Large intestine (tissue), 3 donors: Measurements from ENCODE around the gene KIAA0825. TPM values are rescaled to one million over a fixed set of nuclear protein-coding genes. Genes with fewer than 3 reads are reported as not detected.

Experiments used
- DNase-seq, 2 donors: peaks; one replicate each; pipeline versions ENCODE4 v3.0.0 to v3.0.0-alpha.2; 2013
- H3K27ac ChIP-seq: one replicate; pipeline ENCODE4 v1.5.1; 2013; ENCODE audit warnings: low read length
- H3K27me3 ChIP-seq: 2 replicates; pipeline ENCODE4 v1.6.1; 2013; ENCODE audit warnings: low read length; ENCODE audit not compliant: control insufficient read depth, insufficient read depth
- H3K36me3 ChIP-seq: 2 replicates; pipeline ENCODE4 v1.6.1; 2013; ENCODE audit warnings: low read length; ENCODE audit not compliant: control insufficient read depth, insufficient read depth
- H3K4me1 ChIP-seq: one replicate; pipeline ENCODE4 v1.6.1; 2013; ENCODE audit warnings: low read length; ENCODE audit not compliant: control insufficient read depth, insufficient read depth
- H3K4me3 ChIP-seq: one replicate; pipeline ENCODE4 v1.5.1; 2013; ENCODE audit warnings: low read length
- H3K9me3 ChIP-seq: one replicate; pipeline ENCODE4 v1.6.1; 2013; ENCODE audit warnings: mild to moderate bottlenecking, low read depth, low read length, moderate library complexity; ENCODE audit not compliant: control insufficient read depth
- WGBS: methylation state at CpG from one replicate; pipeline ENCODE4 v1.1.5; 2013; ENCODE audit warnings: low lambda C conversion rate; ENCODE audit not compliant: insufficient coverage; 5-methylcytosine and 5-hydroxymethylcytosine counted together
- polyA plus RNA-seq: library from polyadenylated mRNA; unstranded; fragments of 120-200 nt; gene quantifications from one replicate; pipeline ENCODE4 v1.2.1, GENCODE V29; 2013

KIAA0825 gene
- polyA plus RNA-seq, 1 donor, result 2.8 TPM

DNA sequence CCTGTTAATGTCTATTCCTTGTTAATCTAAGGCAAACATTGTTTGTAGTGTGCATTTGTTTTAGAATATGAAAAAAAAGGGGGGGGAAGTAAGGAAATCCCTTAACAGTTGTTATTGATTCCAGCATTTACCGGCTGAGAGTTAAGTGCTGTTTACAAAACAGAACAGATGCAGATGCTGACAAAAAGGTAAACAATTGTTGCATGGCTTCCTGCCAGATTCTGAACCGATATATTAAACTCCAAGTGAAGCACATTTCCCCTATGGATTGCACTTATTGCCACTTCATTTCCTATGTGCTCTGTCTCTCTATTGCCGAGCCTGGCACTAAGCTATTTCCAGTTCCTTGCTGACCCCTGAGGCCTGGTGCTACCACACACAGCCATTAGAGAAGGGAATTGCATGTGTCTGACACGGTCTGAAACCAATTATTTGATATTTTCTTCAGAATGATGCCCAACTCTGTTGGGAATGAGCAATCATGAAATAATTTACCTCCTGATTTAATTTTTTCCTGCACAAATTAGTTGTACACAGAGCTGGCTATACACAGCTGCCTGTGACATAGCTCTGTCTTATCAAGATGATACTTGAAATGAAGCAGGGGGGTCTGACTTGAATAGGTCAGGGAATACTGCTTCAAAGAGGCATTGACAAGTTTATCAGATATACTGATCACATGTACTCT, 109.8 kb downstream of the KIAA0825 start:
- Histone ChIP-seq H3K27me3 (no peaks in the 10 kb centered on the region), H3K4me1 (no peaks in the 10 kb centered on the region), H3K36me3 (no peaks in the 10 kb centered on the region), H3K4me3 (no peak overlapping the region), H3K9me3 (no peaks in the 10 kb centered on the region), H3K27ac (no peak overlapping the region)
- WGBS, result 90% methylated on average over 2 of the region's 4 CpGs
- no peak for DNase-seq

DNA sequence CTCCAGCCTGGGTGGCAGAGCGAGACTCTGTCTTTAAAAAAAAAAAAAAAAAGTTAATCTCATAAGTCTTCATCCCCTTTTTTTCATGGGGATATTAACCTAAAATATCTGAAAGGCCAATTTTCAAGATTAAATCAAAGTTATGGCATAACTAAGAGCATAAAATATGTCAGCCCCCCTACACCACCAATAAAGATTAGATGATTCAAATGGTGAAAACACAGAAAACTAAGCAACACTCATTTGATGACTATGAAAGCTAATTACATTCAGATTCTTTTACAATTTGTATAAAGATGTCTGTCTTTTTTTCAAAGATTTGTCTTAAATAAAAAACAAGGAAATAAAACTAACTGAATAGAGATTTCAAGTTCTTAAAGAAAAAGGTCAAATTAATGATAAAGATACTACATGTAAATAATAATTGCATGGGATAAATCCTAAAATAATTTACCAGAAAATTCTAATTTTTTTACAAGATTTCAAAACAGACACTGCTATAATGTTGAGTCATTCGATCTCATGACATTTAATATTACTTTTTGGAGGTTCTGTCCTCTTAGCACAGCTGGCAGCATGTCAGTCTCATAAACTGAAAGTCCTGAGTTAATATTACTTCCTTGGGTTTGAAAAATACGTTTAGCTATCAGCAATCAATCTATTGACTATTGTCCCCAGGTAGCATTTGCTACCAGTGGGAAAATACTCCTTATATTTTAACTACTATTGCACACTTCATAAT, 112.9 kb downstream of the KIAA0825 start:
- no CpG with 5 or more reads among the region's 3 CpGs for WGBS
- Histone ChIP-seq H3K27ac (no peak overlapping the region), H3K27me3 (no peaks in the 10 kb centered on the region), H3K36me3 (no peaks in the 10 kb centered on the region), H3K4me3 (no peak overlapping the region), H3K4me1 (no peaks in the 10 kb centered on the region), H3K9me3 (no peaks in the 10 kb centered on the region)
- no peak for DNase-seq

GRCh38 chr5:94503677-94504076, 114.7 kb downstream of the KIAA0825 start:
- Histone ChIP-seq H3K4me1 (no peaks in the 10 kb centered on the region), H3K27ac (no peak overlapping the region), H3K9me3 (no peaks in the 10 kb centered on the region), H3K4me3 (no peak overlapping the region), H3K27me3 (no peaks in the 10 kb centered on the region), H3K36me3 (no peaks in the 10 kb centered on the region)
- no peak for DNase-seq
- no CpG with 5 or more reads among the region's 1 CpG for WGBS

DNA sequence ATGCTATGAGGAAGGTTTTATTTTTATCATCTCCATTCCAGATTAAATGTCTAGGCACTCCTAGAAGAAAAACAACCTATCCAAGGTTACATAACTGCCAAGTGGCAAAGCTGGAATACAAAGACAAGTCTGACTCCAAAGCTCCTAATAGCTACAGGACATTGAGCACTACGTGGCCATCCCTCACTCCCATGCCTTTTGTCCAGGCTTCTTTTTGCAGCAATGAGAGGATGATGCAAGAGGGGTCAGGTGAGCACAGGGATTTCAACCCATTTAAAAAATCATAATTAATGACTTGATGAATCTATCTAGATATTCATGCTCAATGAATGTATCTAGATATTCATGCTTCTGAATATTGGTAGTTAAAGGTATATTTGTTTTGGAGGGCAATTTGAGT, 117.0 kb downstream of the KIAA0825 start:
- no CpG with 5 or more reads among the region's 1 CpG for WGBS
- no peaks in the 10 kb centered on the region for H3K4me1 ChIP-seq

DNA sequence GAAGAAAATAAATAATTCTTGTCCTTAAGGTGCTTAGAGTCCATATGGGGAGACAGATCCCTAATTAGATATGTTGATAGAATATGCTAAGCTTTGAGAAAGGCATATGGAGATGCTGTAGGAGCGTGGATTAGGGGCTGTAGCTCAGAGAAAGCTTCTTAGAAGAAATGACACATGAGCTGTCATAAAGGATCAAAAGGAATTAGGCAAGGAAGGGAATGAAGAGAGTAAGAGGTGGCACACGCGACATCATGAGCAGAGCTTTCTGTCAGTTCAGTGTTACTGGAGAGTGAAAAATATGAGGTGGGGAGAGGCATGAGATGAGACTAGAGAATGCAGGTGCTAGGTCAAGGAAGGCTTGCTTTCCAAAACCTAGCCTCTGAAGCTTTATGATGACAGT, 118.6 kb downstream of the KIAA0825 start:
- no peaks in the 10 kb centered on the region for H3K4me1 ChIP-seq
- 100% methylated on average over 2 of the region's 3 CpGs for WGBS

More for the DNA sequence above, 117.0 kb downstream of the KIAA0825 start:
- no peaks in the 10 kb centered on the region for H3K27me3 ChIP-seq
- DNase-seq, result no peak
- H3K4me3 ChIP-seq, result no peak overlapping the region
- H3K27ac ChIP-seq, result no peak overlapping the region
- no peaks in the 10 kb centered on the region for H3K36me3 ChIP-seq
- H3K9me3 ChIP-seq, result no peaks in the 10 kb centered on the region

GRCh38 chr5:94498199-94498598, 120.2 kb downstream of the KIAA0825 start:
- Histone ChIP-seq H3K4me1 (no peaks in the 10 kb centered on the region), H3K27ac (no peak overlapping the region), H3K27me3 (no peaks in the 10 kb centered on the region), H3K4me3 (no peak overlapping the region), H3K36me3 (no peaks in the 10 kb centered on the region), H3K9me3 (no peaks in the 10 kb centered on the region)
- DNase-seq, result no peak

More for the DNA sequence above, 118.6 kb downstream of the KIAA0825 start:
- Histone ChIP-seq H3K27me3 (no peaks in the 10 kb centered on the region), H3K27ac (no peak overlapping the region), H3K36me3 (no peaks in the 10 kb centered on the region), H3K4me3 (no peak overlapping the region), H3K9me3 (no peaks in the 10 kb centered on the region)
- DNase-seq, result no peak

- H3K36me3 ChIP-seq, result no peaks in the 10 kb centered on the region
- no peaks in the 10 kb centered on the region for H3K4me1 ChIP-seq
- no peak for DNase-seq
- no peaks in the 10 kb centered on the region for H3K27me3 ChIP-seq
- H3K4me3 ChIP-seq, result no peak overlapping the region
- 85% methylated on average over 3 of the region's 3 CpGs for WGBS
- H3K27ac ChIP-seq, result no peak overlapping the region
- H3K9me3 ChIP-seq, result no peaks in the 10 kb centered on the region
Observed at GRCh38 chr5:94485067-94485466, 133.3 kb downstream of the KIAA0825 start.

DNA sequence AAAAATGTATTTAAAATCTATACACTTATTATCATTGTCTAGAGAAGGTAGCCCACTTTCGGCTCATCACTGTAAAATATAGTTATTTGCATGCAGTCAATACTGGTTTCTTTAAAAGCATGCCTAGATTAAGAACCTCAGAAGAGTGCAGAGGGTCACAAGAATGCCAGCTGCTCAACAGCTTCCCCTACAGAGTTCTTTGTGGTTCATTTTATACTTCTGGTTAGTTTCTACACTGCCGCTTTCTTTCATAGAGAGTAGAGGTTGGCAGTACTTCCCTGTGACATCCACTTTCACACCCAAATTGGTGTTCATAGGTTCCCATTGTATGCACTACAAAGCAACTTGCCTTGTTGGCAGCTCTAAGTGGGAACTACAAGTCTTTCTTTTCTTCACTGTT, 137.3 kb downstream of the KIAA0825 start:
- no peaks in the 10 kb centered on the region for H3K4me1 ChIP-seq
- no CpG with 5 or more reads among the region's 2 CpGs for WGBS
- no peak overlapping the region for H3K27ac ChIP-seq
- no peak overlapping the region for H3K4me3 ChIP-seq
- DNase-seq, result no peak
- no peaks in the 10 kb centered on the region for H3K27me3 ChIP-seq
- H3K36me3 ChIP-seq, result no peaks in the 10 kb centered on the region
- H3K9me3 ChIP-seq, result no peaks in the 10 kb centered on the region

GRCh38 chr5:94480486-94480885, 137.9 kb downstream of the KIAA0825 start:
- H3K27ac ChIP-seq, result no peak overlapping the region
- WGBS, result 71% methylated on average over 1 of the region's 1 CpG

DNA sequence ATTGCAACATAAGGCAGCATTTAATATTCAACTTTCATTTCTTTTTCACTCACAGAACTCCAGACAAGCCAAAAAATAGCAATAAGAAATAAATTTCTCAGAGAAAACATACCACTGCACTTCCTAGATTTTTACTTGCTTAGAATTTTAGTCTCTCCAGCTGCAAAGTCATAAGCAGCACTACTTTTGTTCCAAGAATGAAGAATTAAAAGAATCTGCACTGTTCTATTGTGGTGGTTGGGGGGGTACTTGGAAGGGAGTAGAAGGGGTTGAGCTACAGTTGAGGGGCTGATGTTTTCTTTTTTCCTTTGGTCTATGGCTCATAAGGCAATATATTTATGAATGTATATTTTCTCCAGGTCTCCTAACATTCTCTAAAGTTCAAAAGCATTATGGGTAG, 144.5 kb downstream of the KIAA0825 start:
- Histone ChIP-seq H3K9me3 (no peaks in the 10 kb centered on the region), H3K36me3 (no peaks in the 10 kb centered on the region), H3K4me3 (no peak overlapping the region), H3K4me1 (no peaks in the 10 kb centered on the region), H3K27ac (no peak overlapping the region), H3K27me3 (no peaks in the 10 kb centered on the region)
- no peak for DNase-seq

More at GRCh38 chr5:94480486-94480885, 137.9 kb downstream of the KIAA0825 start:
- no peaks in the 10 kb centered on the region for H3K27me3 ChIP-seq
- H3K4me1 ChIP-seq, result no peaks in the 10 kb centered on the region
- H3K36me3 ChIP-seq, result no peaks in the 10 kb centered on the region
- no peaks in the 10 kb centered on the region for H3K9me3 ChIP-seq
- no peak overlapping the region for H3K4me3 ChIP-seq
- no peak for DNase-seq

- 100% methylated on average over 1 of the region's 3 CpGs for WGBS
- H3K9me3 ChIP-seq, result no peaks in the 10 kb centered on the region
- DNase-seq, result no peak
- no peaks in the 10 kb centered on the region for H3K27me3 ChIP-seq
- no peak overlapping the region for H3K27ac ChIP-seq
- H3K4me1 ChIP-seq, result no peaks in the 10 kb centered on the region
- no peak overlapping the region for H3K4me3 ChIP-seq
- no peaks in the 10 kb centered on the region for H3K36me3 ChIP-seq
Observed at GRCh38 chr5:94471521-94471920, 146.9 kb downstream of the KIAA0825 start.
